Right lobe of liver (tissue), 6 donors: ENCODE results near the gene POMGNT1. TPM values are rescaled to one million over a fixed set of nuclear protein-coding genes. Genes with fewer than 3 reads are reported as not detected.

Experiments used
- ATAC-seq, 4 donors: fragments of 200-7000 bp; cut with Tn5 transposase; one replicate each; pipeline ENCODE4 v1.9.1; 2020; ENCODE audit warnings: mild to moderate bottlenecking in 4 of 4, moderate library complexity in 4 of 4
- DNase-seq, 3 donors: peaks; one replicate each; pipeline ENCODE4 v3.0.0-alpha.2; 2020
- H3K27ac ChIP-seq, 3 donors: fragments of 200-600 bp; one replicate each; pipeline ENCODE4 v1.8.0; 2022
- H3K27me3 ChIP-seq, 2 donors: fragments of 200-600 bp; one replicate each; pipeline ENCODE4 v1.8.0; 2022
- H3K36me3 ChIP-seq, 4 donors: fragments of 200-600 bp; sonication (generic) in 1 of 4; one replicate each; pipeline versions ENCODE4 v1.5.1 to v1.8.0; 2017 to 2022; ENCODE audit warnings: control low read depth in 1 of 4
- H3K4me1 ChIP-seq, 4 donors: fragments of 200-600 bp; sonication (generic) in 1 of 4; one replicate each; pipeline versions ENCODE4 v1.5.1 to v1.8.0; 2017 to 2022; ENCODE audit warnings: control low read depth in 1 of 4
- H3K4me3 ChIP-seq, 3 donors: fragments of 200-600 bp; one replicate each; pipeline ENCODE4 v1.8.0; 2022
- H3K9me3 ChIP-seq, 4 donors: fragments of 200-600 bp; sonication (generic) in 1 of 4; one replicate each; pipeline versions ENCODE4 v1.5.1 to v1.8.0; 2017 to 2022; ENCODE audit warnings: control low read depth in 1 of 4
- CTCF ChIP-seq, 4 donors: fragments of 200-600 bp in 3 of 4; fragments of 450-650 bp in 1 of 4; IDR thresholded peaks; one replicate each; pipeline versions ENCODE4 v1.5.1 to v1.8.0; 2016 to 2022; ENCODE audit warnings: antibody characterized with exemption in 4 of 4, mild to moderate bottlenecking in 2 of 4
- POLR2A ChIP-seq: fragments of 450-650 bp; IDR thresholded peaks from one replicate; pipeline ENCODE4 v1.6.1; 2017; ENCODE audit warnings: antibody characterized with exemption, mild to moderate bottlenecking
- WGBS: methylation state at CpG from one replicate; pipeline ENCODE4 v1.1.6; 2018; ENCODE audit warnings: low coverage, low lambda C conversion rate; ENCODE audit not compliant: insufficient coverage; ENCODE audit errors: missing lambda C conversion rate; 5-methylcytosine and 5-hydroxymethylcytosine counted together
- intact Hi-C, 2 donors: fragments of 100-400 bp; cut with DNase I; formaldehyde crosslinking; loops; one replicate each; pipeline versions ENCODE4 v1.11.2 to v1.14.1; 2022
- total RNA-seq, 6 experiments: library from RNA; depleted of rRNA in 2 of 6; stranded (reverse); fragments of >200 nt in 2 of 6; fragmentation: NEBNext Ultra II Directional in 3 of 6; extraction: Animal tissue kit (Norgen Biotek cat#: 25700) in 3 of 6; gene quantifications; one replicate each; pipeline versions ENCODE4 v1.1.0 to v1.2.4, GENCODE V29; 2016 to 2023
- donor health status: DM: no; HTN: yes; CAD: no.
- donor health status: DM: no; HTN: no; CAD: no.
- donor health status: DM: no; HTN: no; CAD: no.
- donor health status: DM: no; HTN: yes; CAD: no.
- donor health status: DM: no; HTN: yes; CAD: no.

Gene POMGNT1
- total RNA-seq, 6 experiments from 2014 or later, result 26.9 to 47.4 (median 38.8) TPM

GRCh38 chr1:46203738-46204405 is 5.6 kb upstream of the POMGNT1 start:
- Histone ChIP-seq H3K36me3 (no peaks in the 10 kb centered on the region), H3K27ac (no peak overlapping the region), H3K9me3 (no peaks in the 10 kb centered on the region), H3K4me3 (peak overlapping the region in 2 of 3 donors; percentile 22 to 55), H3K4me1 (peaks cover 0 to 4% (median 0%) of the 10 kb centered on the region in 4 donors), H3K27me3 (no peaks in the 10 kb centered on the region)
- no peak for ATAC-seq
- TF ChIP-seq POLR2A, result no peak
- no peak for TF ChIP-seq CTCF (IDR thresholded peaks at IDR 0.05)
- WGBS, result 71% methylated on average over 13 of the region's 14 CpGs
- DNase-seq, result no peak
- intact Hi-C loops, result no loop called here

- no peak for TF ChIP-seq CTCF (IDR thresholded peaks at IDR 0.05)
- no peak for TF ChIP-seq POLR2A
- Histone ChIP-seq H3K4me3 (peak overlapping the region; percentile 83 to 92 (median 91)), H3K4me1 (peaks cover 0 to 18% (median 0%) of the 10 kb centered on the region in 4 donors), H3K27ac (peak overlapping the region in 2 of 3 donors; percentile 54 to 78), H3K27me3 (no peaks in the 10 kb centered on the region), H3K9me3 (no peaks in the 10 kb centered on the region), H3K36me3 (peaks cover 0 to 6% (median 0%) of the 10 kb centered on the region in 4 donors)
- WGBS, result 43% methylated on average over 3 of the region's 3 CpGs
- intact Hi-C loops, result no loop called here
- no peak for DNase-seq
- no peak for ATAC-seq
Observed at GRCh38 chr1:46199233-46199749, 1.1 kb upstream of the POMGNT1 start.

GRCh38 chr1:46197560-46197963 is 672 bp downstream of the POMGNT1 start:
- Histone ChIP-seq H3K36me3 (peaks cover 0 to 20% (median 1%) of the 10 kb centered on the region in 4 donors), H3K9me3 (no peaks in the 10 kb centered on the region), H3K4me1 (peaks cover 0 to 16% (median 0%) of the 10 kb centered on the region in 4 donors), H3K27ac (peak overlapping the region in 2 of 3 donors; percentile 37 to 80), H3K4me3 (peak overlapping the region; percentile 83 to 92 (median 91)), H3K27me3 (no peaks in the 10 kb centered on the region)
- ATAC-seq (peak in 1 of 4 donors; percentile 6), DNase-seq (no peak)
- WGBS, result 20% methylated on average over 1 of the region's 9 CpGs
- TF ChIP-seq POLR2A (no peak), CTCF (IDR thresholded peaks at IDR 0.05) (no peak)
- intact Hi-C loops, result no loop called here

GRCh38 chr1:46196609-46197008 is 1.6 kb downstream of the POMGNT1 start:
- TF ChIP-seq POLR2A (no peak), CTCF (IDR thresholded peaks at IDR 0.05) (no peak)
- Histone ChIP-seq H3K27ac (no peak overlapping the region), H3K9me3 (no peaks in the 10 kb centered on the region), H3K36me3 (peaks cover 0 to 29% (median 6%) of the 10 kb centered on the region in 4 donors), H3K4me3 (no peak overlapping the region), H3K27me3 (no peaks in the 10 kb centered on the region), H3K4me1 (peaks cover 0 to 16% (median 0%) of the 10 kb centered on the region in 4 donors)
- DNase-seq (no peak), ATAC-seq (no peak)
- intact Hi-C loops, result no loop called here
- no CpG with 5 or more reads among the region's 9 CpGs for WGBS
